ENCODE data around the gene ACOX2. TPM values are rescaled to one million over a fixed set of nuclear protein-coding genes. Genes with fewer than 3 reads are reported as not detected.
A peak's percentile ranks its signal among the peaks of the same experiment; 100 is the strongest.

Gene ACOX2
- total and polyA plus RNA-seq, 2 of the 13 experiments (the other 11 are each of a cell fraction or from before 2014, with no cell fraction given): 42.6 to 98.5 TPM

GRCh38 chr3:58463181-58463941, 73.6 kb downstream of the ACOX2 start (continued):
- peak; percentile 70; the same call in 1 of the 2 replicates for TF ChIP-seq DRAP1 (CRISPR knock-in tag; IDR thresholded peaks at IDR 0.05)
- TF ChIP-seq DDIT3 (CRISPR knock-in tag; IDR thresholded peaks at IDR 0.05): no peak
- 0 out of 2 replicates have a peak, but pooled peaks have one; percentile 45 for TF ChIP-seq ESRRA (CRISPR knock-in tag; IDR thresholded peaks at IDR 0.05; ENCODE audit: low read depth)
- no peak for TF ChIP-seq ZNF670 (CRISPR knock-in tag; IDR thresholded peaks at IDR 0.05; ENCODE audit: borderline replicate concordance)
- TF ChIP-seq SNAPC2 (CRISPR knock-in tag; IDR thresholded peaks at IDR 0.05): no peak; the same call in 1 of the 2 replicates
- peak; percentile 61 for TF ChIP-seq KAT8 (CRISPR knock-in tag; IDR thresholded peaks at IDR 0.05)
- no peak for TF ChIP-seq ISL2 (CRISPR knock-in tag; IDR thresholded peaks at IDR 0.05)
- TF ChIP-seq ELF3 (CRISPR knock-in tag; IDR thresholded peaks at IDR 0.05): peak; percentile 45; the same call in 1 of the 2 replicates
- TF ChIP-seq HNF4A (CRISPR knock-in tag; IDR thresholded peaks at IDR 0.05): no peak
- TF ChIP-seq GTF2F1 (IDR thresholded peaks at IDR 0.05; ENCODE audit: low read length): no peak
- TF ChIP-seq TFAP4 (IDR thresholded peaks at IDR 0.05; ENCODE audit: borderline replicate concordance, low read depth): peak; percentile 64; the same call in 1 of the 2 replicates
- TF ChIP-seq PITX1 (CRISPR knock-in tag; IDR thresholded peaks at IDR 0.05): no peak
- peak; percentile 68; the same call in 1 of the 2 replicates for TF ChIP-seq ARID2 (CRISPR knock-in tag; IDR thresholded peaks at IDR 0.05; ENCODE audit: borderline replicate concordance)
- no peak; the same call in 2 of the 3 replicates for TF ChIP-seq MXI1 (IDR thresholded peaks at IDR 0.05; ENCODE audit: borderline replicate concordance, low read depth, low read length)
- peak; percentile 73 for TF ChIP-seq ZNF687 (CRISPR knock-in tag; IDR thresholded peaks at IDR 0.05)
- TF ChIP-seq JARID2 (CRISPR knock-in tag; IDR thresholded peaks at IDR 0.05; ENCODE audit: insufficient replicate concordance): no peak
- TF ChIP-seq HNRNPK (IDR thresholded peaks at IDR 0.05; ENCODE audit: low read depth, low read length, poor library complexity, severe bottlenecking): peak; percentile 37
- peak; percentile 62 for TF ChIP-seq NFIC (IDR thresholded peaks at IDR 0.05; ENCODE audit: low read length)
- TF ChIP-seq YY1 (IDR thresholded peaks at IDR 0.05; ENCODE audit: insufficient read depth, insufficient replicate concordance, low read depth, low read length): peak; percentile 41
- no peak for TF ChIP-seq HNRNPUL1 (IDR thresholded peaks at IDR 0.05; ENCODE audit: low read depth, low read length)
- TF ChIP-seq NR2F2 (IDR thresholded peaks at IDR 0.05; ENCODE audit: borderline replicate concordance, low read depth): peak; percentile 20; the same call in 1 of the 2 replicates
- TF ChIP-seq ZMYM3 (CRISPR knock-in tag; IDR thresholded peaks at IDR 0.05): 0 out of 2 replicates have a peak, but pooled peaks have one; percentile 23
